AG04449 (cell line): ENCODE data around the gene LARGE1.

Experiments used
- CTCF ChIA-PET: fragments of 350-600 bp; formaldehyde crosslinking; extraction: SDS; loops from one replicate; lab custom pipeline; 2021; ENCODE audit warnings: antibody characterized with exemption; lab: Yijun Ruan, JAX
- POLR2A ChIA-PET: fragments of 400-600, 350-600 bp; formaldehyde crosslinking; extraction: SDS; loops from one replicate; lab custom pipeline; 2020; ENCODE audit warnings: antibody characterized with exemption, inconsistent platforms; lab: Yijun Ruan, JAX
- DNase-seq: peaks from one replicate; pipeline ENCODE4 v3.0.0-alpha.2; 2010; ENCODE audit warnings: low read depth, low spot score
- H3K4me3 ChIP-seq: 2 replicates; pipeline ENCODE4 v1.5.1; 2011; ENCODE audit warnings: low read depth, mild to moderate bottlenecking, control low read depth, low read length
- CTCF ChIP-seq: IDR thresholded peaks from one replicate; pipeline ENCODE4 v1.5.1; 2011; ENCODE audit warnings: mild to moderate bottlenecking, moderate library complexity, low read length, control low read depth, inconsistent platforms; ENCODE audit not compliant: insufficient read depth; ENCODE audit errors: missing control alignments

LARGE1 gene

DNA sequence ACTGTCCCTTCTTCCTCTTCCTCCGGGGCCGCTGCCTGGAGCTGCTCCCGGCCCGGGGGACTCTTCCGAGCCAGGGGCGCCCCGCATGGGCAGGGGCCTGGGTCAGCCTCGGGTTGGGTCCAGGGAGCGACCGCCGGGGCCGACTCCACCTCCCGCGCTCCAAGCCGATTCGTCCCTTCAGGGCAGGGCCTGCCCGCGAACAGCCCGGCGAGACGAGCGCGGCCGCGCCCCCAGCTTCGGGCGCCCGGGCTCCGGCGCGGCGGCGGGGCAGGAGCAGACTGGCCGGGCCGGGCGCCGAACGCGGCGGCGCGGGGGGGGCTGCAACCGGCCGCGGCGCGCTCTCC lies at the start of gene LARGE1:
Gene LARGE1, minus strand, starts transcription at position 280 of the 344 bp plus-strand sequence.
- ChIA-PET CTCF (interaction anchor here (3.1 kb wide), 1 partner anchor 401 kb away, joined by 11 read pairs; no protein-coding TSS in a partner anchor), POLR2A (interaction anchor here (0.6 to 1.7 kb wide), 4 partner anchors 11 to 164 kb away, joined by 3 to 5 read pairs (median 4); no protein-coding TSS in a partner anchor)
- DNase-seq: no peak
- TF ChIP-seq CTCF: no peak
- H3K4me3 ChIP-seq: peak within 1 kb of the TSS; percentile 74

DNA sequence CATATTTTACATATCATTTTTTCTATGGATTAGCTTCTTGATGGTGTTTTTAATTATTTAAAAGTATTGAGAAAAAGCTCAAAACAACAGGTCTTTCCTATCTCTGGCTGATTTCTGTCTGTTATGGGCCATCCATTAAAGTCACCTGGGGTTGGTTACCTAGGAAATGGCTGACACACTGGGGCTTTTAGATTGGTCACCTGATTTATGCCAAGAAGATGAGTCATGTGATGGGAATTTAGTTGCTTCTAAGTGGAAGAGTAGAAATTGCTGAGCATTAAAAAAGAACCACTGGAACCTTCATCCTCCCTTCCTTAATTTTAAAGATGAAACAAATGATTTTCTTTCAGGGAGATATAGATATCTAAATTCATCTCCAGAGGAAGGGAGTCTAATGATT lies 48.8 kb upstream of the LARGE1 start:
- H3K4me3 ChIP-seq: no peak overlapping the region
- ChIA-PET CTCF (interaction anchor here (0.6 kb wide), 1 partner anchor 1172 kb away, joined by 3 read pairs; no protein-coding TSS in a partner anchor), POLR2A (no interaction called here)
- DNase-seq: no peak
- TF ChIP-seq CTCF: no peak

DNA sequence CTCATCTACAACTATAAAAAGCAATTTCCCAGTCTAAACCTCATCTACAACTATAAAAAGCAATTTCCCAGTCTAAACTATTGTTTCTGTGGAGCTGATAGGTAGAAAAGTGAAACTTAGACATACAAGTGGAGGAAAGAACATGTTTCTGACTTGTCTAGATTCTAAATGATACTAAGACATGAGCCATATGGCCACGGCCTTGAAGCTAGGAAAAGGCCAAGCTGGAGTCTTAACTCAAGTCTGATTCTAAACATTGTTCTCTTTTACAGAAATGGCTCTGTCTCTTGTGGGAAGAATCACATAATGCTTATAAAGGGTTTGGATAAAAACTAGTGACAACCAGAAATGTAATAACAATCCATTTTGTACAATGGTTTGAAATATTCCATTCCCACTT lies 43.8 kb upstream of the LARGE1 start:
- no peak overlapping the region for H3K4me3 ChIP-seq
- TF ChIP-seq CTCF: no peak
- CTCF ChIA-PET: no interaction called here
- POLR2A ChIA-PET: no interaction called here
- no peak for DNase-seq

GRCh38 chr22:33962409-33962808 lies 42.1 kb upstream of the LARGE1 start:
- ChIA-PET POLR2A (no interaction called here), CTCF (no interaction called here)
- DNase-seq: no peak
- no peak for TF ChIP-seq CTCF
- H3K4me3 ChIP-seq: no peak overlapping the region

DNA sequence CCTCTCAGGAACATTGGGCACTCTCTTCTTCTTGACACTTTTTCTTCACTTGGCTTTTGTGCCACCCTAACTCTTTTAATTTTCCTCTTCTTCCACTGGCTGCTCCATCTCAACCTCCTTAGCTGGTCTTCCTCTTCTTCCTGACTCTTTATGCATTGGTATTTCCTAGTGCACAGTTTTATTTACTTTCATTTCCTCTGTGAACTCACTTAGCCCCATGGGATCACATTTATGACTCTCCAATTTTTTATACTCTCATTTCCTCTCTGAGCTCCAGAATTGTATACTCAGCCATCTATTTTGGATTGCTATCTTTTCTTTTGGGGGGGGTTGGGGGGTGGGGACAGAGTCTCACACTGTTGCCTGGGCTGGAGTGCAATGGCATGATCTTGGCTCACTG lies 38.5 kb upstream of the LARGE1 start:
- CTCF ChIA-PET: no interaction called here
- POLR2A ChIA-PET: no interaction called here
- no peak for DNase-seq
- no peak overlapping the region for H3K4me3 ChIP-seq
- TF ChIP-seq CTCF: no peak

DNA sequence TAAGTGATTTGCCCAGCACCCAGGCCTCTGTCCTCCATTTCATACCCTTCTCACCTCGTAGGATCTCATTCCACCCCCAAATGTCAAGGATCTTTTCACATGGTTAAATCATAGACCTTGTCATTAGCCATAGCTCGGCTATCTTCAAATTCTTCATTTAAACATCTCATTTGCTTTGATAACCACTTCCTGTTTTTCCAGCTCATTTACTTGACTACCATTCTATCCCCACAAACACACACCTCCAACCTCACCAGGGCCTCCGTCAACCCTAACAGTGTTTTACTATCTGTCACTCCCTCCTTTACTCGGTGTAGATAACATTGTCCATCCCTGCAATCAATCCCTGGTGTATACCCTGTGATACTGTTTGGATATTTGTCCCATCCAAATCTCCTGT lies 36.8 kb upstream of the LARGE1 start:
- H3K4me3 ChIP-seq: no peak overlapping the region
- TF ChIP-seq CTCF: no peak
- CTCF ChIA-PET: no interaction called here
- no peak for DNase-seq
- POLR2A ChIA-PET: no interaction called here
